Coronary artery (tissue), 2 donors: ENCODE measurements around the gene BORCS8.
"Not testable (repeated sequence)": the region's sequence is repeated elsewhere in the genome, so short reads cannot be mapped to it uniquely, and the experiment has no call there.

Source experiments
- DNase-seq: peaks from one replicate; pipeline ENCODE4 v3.0.0-alpha.2; 2017; ENCODE audit warnings: low spot score
- H3K27ac ChIP-seq, 2 donors: fragments of 200-600 bp; sonication (generic); one replicate each; pipeline ENCODE4 v1.5.1; 2016 to 2019
- H3K4me3 ChIP-seq: fragments of 200-600 bp; sonication (generic); 2 replicates; pipeline ENCODE4 v1.5.1; 2016; ENCODE audit warnings: mild to moderate bottlenecking, moderate library complexity
- CTCF ChIP-seq: fragments of 200-600 bp; sonication (generic); IDR thresholded peaks from one replicate; pipeline ENCODE4 v1.5.1; 2019; ENCODE audit warnings: antibody characterized with exemption

BORCS8 gene

GRCh38 chr19:19149435-19149834 lies 42.5 kb downstream of the BORCS8 start:
- Histone ChIP-seq H3K4me3 (no peak overlapping the region), H3K27ac (no peak overlapping the region)
- DNase-seq, result no peak
- TF ChIP-seq CTCF, result no peak

GRCh38 chr19:19148504-19148903 lies 43.4 kb downstream of the BORCS8 start:
- DNase-seq, H3K4me3 ChIP-seq, H3K27ac ChIP-seq: not testable (repeated sequence)

- Histone ChIP-seq H3K27ac (no peak overlapping the region), H3K4me3 (no peak overlapping the region)
- TF ChIP-seq CTCF, result no peak
- no peak for DNase-seq
Measured at GRCh38 chr19:19147344-19147743, 44.6 kb downstream of the BORCS8 start.

- H3K27ac ChIP-seq, result no peak overlapping the region
- H3K4me3 ChIP-seq, result no peak overlapping the region
- DNase-seq, result no peak
- TF ChIP-seq CTCF, result no peak
Measured at GRCh38 chr19:19146865-19147264, 45.1 kb downstream of the BORCS8 start.

- Histone ChIP-seq H3K4me3 (peak overlapping the region; percentile 60), H3K27ac (no peak overlapping the region)
- peak; percentile 85 for DNase-seq
- TF ChIP-seq CTCF, result peak; percentile 94
Measured at GRCh38 chr19:19145684-19146608, 46.0 kb downstream of the BORCS8 start.

- no peak for TF ChIP-seq CTCF
- Histone ChIP-seq H3K27ac (no peak overlapping the region), H3K4me3 (no peak overlapping the region)
- DNase-seq, result no peak
Measured at GRCh38 chr19:19145281-19145680, 46.7 kb downstream of the BORCS8 start.

GRCh38 chr19:19142347-19142746 lies 49.6 kb downstream of the BORCS8 start:
- TF ChIP-seq CTCF, result no peak
- Histone ChIP-seq H3K4me3 (no peak overlapping the region), H3K27ac (no peak overlapping the region)
- DNase-seq, result no peak
